Natural killer cell (primary cell): Measurements from ENCODE around the gene SP100. TPM values are rescaled to one million over a fixed set of nuclear protein-coding genes. Genes with fewer than 3 reads are reported as not detected.

Experiments used
- ATAC-seq, 3 donors: fragments of 150-1000 bp in 2 of 3; fragments of 200-7000 bp in 1 of 3; cut with Tn5 transposase; 1 replicate in 1 of 3; 2 replicates in 2 of 3; pipeline ENCODE4 v1.10.0; 2021; ENCODE audit warnings: mild to moderate bottlenecking in 2 of 3, moderate library complexity in 2 of 3
- DNase-seq, 2 donors: peaks; one replicate each; pipeline versions ENCODE4 v3.0.0 to v3.0.0-alpha.2; 2013 to 2021; ENCODE audit warnings: mixed read lengths in 1 of 2
- H3K27ac ChIP-seq: one replicate; pipeline ENCODE4 v1.5.1; 2013; ENCODE audit warnings: mild to moderate bottlenecking, low read length
- H3K27me3 ChIP-seq: one replicate; pipeline ENCODE4 v1.6.1; 2013; ENCODE audit warnings: low read length; ENCODE audit not compliant: control insufficient read depth, insufficient read depth
- H3K36me3 ChIP-seq: one replicate; pipeline ENCODE4 v1.6.1; 2013; ENCODE audit warnings: low read length; ENCODE audit not compliant: control insufficient read depth, insufficient read depth
- H3K4me1 ChIP-seq: one replicate; pipeline ENCODE4 v1.6.1; 2013; ENCODE audit warnings: low read length; ENCODE audit not compliant: control insufficient read depth, insufficient read depth
- H3K4me3 ChIP-seq: one replicate; pipeline ENCODE4 v1.5.1; 2013; ENCODE audit warnings: low read length
- H3K9me3 ChIP-seq: one replicate; pipeline ENCODE4 v1.6.1; 2013; ENCODE audit warnings: low read length; ENCODE audit not compliant: control insufficient read depth, insufficient read depth
- H3K27ac Mint-ChIP-seq, 2 donors: one replicate each; pipeline ENCODE4 v1.8.0; 2022; ENCODE audit warnings: mild to moderate bottlenecking in 2 of 2, mixed read lengths in 2 of 2, moderate library complexity in 1 of 2
- H3K27me3 Mint-ChIP-seq, 2 donors: one replicate each; pipeline ENCODE4 v1.8.0; 2022; ENCODE audit warnings: low read depth in 2 of 2, mixed read lengths in 2 of 2
- H3K36me3 Mint-ChIP-seq: one replicate; pipeline ENCODE4 v1.8.0; 2022; ENCODE audit warnings: mixed read lengths
- H3K4me1 Mint-ChIP-seq, 2 donors: one replicate each; pipeline ENCODE4 v1.8.0; 2022; ENCODE audit warnings: mixed read lengths in 2 of 2
- H3K4me3 Mint-ChIP-seq: one replicate; pipeline ENCODE4 v1.8.0; 2022; ENCODE audit warnings: mild to moderate bottlenecking, moderate library complexity, mixed read lengths
- H3K9me3 Mint-ChIP-seq, 2 donors: one replicate each; pipeline ENCODE4 v1.8.0; 2022; ENCODE audit warnings: mixed read lengths in 2 of 2
- WGBS: methylation state at CpG from one replicate; pipeline ENCODE4 v1.1.7; 2013; ENCODE audit warnings: missing lambda C conversion rate; ENCODE audit not compliant: insufficient coverage; 5-methylcytosine and 5-hydroxymethylcytosine counted together
- intact Hi-C: fragments of 100-400 bp; cut with micrococcal nuclease; formaldehyde crosslinking; loops from one replicate; pipeline ENCODE4 v1.14.2; 2022
- total RNA-seq, 4 donors: library from RNA; stranded (reverse); fragments of 120-200 nt in 1 of 4; gene quantifications; one replicate each; pipeline versions ENCODE4 v1.2.3 to v1.2.4, GENCODE V29; 2013 to 2022
- TF ChIP-seq, protein P1 (sequence below): fragments of 200-600 bp; IDR thresholded peaks from one replicate; pipeline ENCODE4 v1.8.0; 2022; ENCODE audit warnings: antibody characterized with exemption

The SP100 gene
- total RNA-seq, 3 donors from 2014 or later (not counting 1 experiment from before 2014, with no cell fraction given): 338 to 393 (median 363) TPM

GRCh38 chr2:230418341-230419016 lies 2.5 kb downstream of the SP100 start:
- Mint-ChIP-seq H3K36me3 (peaks cover 8% of the 10 kb centered on the region), H3K9me3 (no peaks in the 10 kb centered on the region), H3K27ac (peak overlapping the region; percentile 86 to 98), H3K4me3 (peak overlapping the region; percentile 89), H3K27me3 (no peaks in the 10 kb centered on the region), H3K4me1 (peaks cover 83 to 91% of the 10 kb centered on the region in 2 donors)
- Histone ChIP-seq H3K4me1 (peaks cover 34% of the 10 kb centered on the region), H3K36me3 (peaks cover 32% of the 10 kb centered on the region), H3K27ac (peak overlapping the region; percentile 1), H3K27me3 (no peaks in the 10 kb centered on the region), H3K9me3 (no peaks in the 10 kb centered on the region), H3K4me3 (peak overlapping the region; percentile 85)
- WGBS: 38% methylated on average over 5 of the region's 9 CpGs
- intact Hi-C loops: loop anchor here (5.0 to 10.0 kb wide), 4 partner anchors 91 to 376 kb away; partner anchors contain the start of genes SP140 and SP140L
- TF ChIP-seq, protein P1, sequence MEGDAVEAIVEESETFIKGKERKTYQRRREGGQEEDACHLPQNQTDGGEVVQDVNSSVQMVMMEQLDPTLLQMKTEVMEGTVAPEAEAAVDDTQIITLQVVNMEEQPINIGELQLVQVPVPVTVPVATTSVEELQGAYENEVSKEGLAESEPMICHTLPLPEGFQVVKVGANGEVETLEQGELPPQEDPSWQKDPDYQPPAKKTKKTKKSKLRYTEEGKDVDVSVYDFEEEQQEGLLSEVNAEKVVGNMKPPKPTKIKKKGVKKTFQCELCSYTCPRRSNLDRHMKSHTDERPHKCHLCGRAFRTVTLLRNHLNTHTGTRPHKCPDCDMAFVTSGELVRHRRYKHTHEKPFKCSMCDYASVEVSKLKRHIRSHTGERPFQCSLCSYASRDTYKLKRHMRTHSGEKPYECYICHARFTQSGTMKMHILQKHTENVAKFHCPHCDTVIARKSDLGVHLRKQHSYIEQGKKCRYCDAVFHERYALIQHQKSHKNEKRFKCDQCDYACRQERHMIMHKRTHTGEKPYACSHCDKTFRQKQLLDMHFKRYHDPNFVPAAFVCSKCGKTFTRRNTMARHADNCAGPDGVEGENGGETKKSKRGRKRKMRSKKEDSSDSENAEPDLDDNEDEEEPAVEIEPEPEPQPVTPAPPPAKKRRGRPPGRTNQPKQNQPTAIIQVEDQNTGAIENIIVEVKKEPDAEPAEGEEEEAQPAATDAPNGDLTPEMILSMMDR: no peak
- ATAC-seq (no peak), DNase-seq (peak in 1 of 2 donors; percentile 12)

- DNase-seq: peak in 1 of 2 donors; percentile 8
- Mint-ChIP-seq H3K4me3 (peak overlapping the region; percentile 89), H3K4me1 (peaks cover 87 to 95% of the 10 kb centered on the region in 2 donors), H3K27me3 (no peaks in the 10 kb centered on the region), H3K9me3 (no peaks in the 10 kb centered on the region), H3K27ac (peak overlapping the region; percentile 86 to 98), H3K36me3 (peaks cover 15% of the 10 kb centered on the region)
- Histone ChIP-seq H3K27me3 (no peaks in the 10 kb centered on the region), H3K4me3 (no peak overlapping the region), H3K27ac (no peak overlapping the region), H3K36me3 (peaks cover 38% of the 10 kb centered on the region), H3K9me3 (no peaks in the 10 kb centered on the region), H3K4me1 (peaks cover 40% of the 10 kb centered on the region)
- TF ChIP-seq, protein P1: no peak
- WGBS: 81% methylated on average over 4 of the region's 4 CpGs
- ATAC-seq: no peak
- intact Hi-C loops: loop anchor here (5.0 to 10.0 kb wide), 4 partner anchors 92 to 376 kb away; partner anchors contain the start of genes SP140 and SP140L
Measured at GRCh38 chr2:230419181-230419580, 3.2 kb downstream of the SP100 start.

DNA sequence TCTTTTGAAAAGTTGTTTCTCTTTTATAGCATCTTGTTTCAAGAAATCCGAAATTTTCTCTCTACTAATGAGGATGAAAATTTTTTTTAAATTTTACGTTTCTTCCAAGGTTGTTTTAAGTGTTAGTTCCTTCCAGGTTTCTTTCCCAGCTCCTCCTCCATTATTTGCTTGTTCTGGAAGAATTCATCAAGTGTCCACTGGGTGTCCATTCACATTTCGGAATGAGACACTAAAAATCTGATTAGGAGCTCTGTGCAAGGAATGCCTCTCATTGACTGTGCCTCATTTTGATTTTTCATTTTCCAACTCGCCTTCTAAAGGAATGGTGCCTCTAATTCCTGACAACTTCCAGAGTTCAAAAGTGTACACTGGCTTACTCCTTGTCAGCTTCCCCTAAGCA lies 6.1 kb downstream of the SP100 start:
- Mint-ChIP-seq H3K27me3 (no peaks in the 10 kb centered on the region), H3K4me1 (peaks cover 93 to 96% of the 10 kb centered on the region in 2 donors), H3K27ac (peak overlapping the region; percentile 86 to 98), H3K9me3 (no peaks in the 10 kb centered on the region), H3K4me3 (peak overlapping the region; percentile 45), H3K36me3 (peaks cover 15% of the 10 kb centered on the region)
- H3K36me3 ChIP-seq: peaks cover 41% of the 10 kb centered on the region
- no peak overlapping the region for H3K27ac ChIP-seq
- no peak for ATAC-seq
- whole genome bisulfite sequencing: 98% methylated on average over 2 of the region's 4 CpGs
- no peaks in the 10 kb centered on the region for H3K27me3 ChIP-seq
- TF ChIP-seq, protein P1: no peak
- no peak overlapping the region for H3K4me3 ChIP-seq
- peaks cover 30% of the 10 kb centered on the region for H3K4me1 ChIP-seq
- no peaks in the 10 kb centered on the region for H3K9me3 ChIP-seq
- intact Hi-C loops: no loop called here
- DNase-seq: no peak
